ENCODE results near the gene ZCCHC17. TPM values are rescaled to one million over a fixed set of nuclear protein-coding genes. Genes with fewer than 3 reads are reported as not detected.

ZCCHC17 gene
- total and polyA plus RNA-seq, 3 donors from 2014 or later: 61.1 to 105 (median 75.0) TPM

GRCh38 chr1:31410871-31411270 lies 114.0 kb downstream of the ZCCHC17 start:
- Histone ChIP-seq H3K4me3 (no peak overlapping the region), H3K4me1 (peaks cover 3% of the 10 kb centered on the region), H3K27me3 (no peaks in the 10 kb centered on the region), H3K9me3 (no peaks in the 10 kb centered on the region), H3K27ac (no peak overlapping the region), H3K36me3 (ENCODE audit: low read depth, missing control alignments) (no peaks in the 10 kb centered on the region)
- 87 to 88% methylated on average over 4 of the region's 4 CpGs for WGBS, 2 donors
- intact Hi-C loops (cut with DNase I; ENCODE audit: low total_unique reads): no loop called here
- no peak for DNase-seq
- no peak for TF ChIP-seq POLR2A (IDR thresholded peaks at IDR 0.05)

DNA sequence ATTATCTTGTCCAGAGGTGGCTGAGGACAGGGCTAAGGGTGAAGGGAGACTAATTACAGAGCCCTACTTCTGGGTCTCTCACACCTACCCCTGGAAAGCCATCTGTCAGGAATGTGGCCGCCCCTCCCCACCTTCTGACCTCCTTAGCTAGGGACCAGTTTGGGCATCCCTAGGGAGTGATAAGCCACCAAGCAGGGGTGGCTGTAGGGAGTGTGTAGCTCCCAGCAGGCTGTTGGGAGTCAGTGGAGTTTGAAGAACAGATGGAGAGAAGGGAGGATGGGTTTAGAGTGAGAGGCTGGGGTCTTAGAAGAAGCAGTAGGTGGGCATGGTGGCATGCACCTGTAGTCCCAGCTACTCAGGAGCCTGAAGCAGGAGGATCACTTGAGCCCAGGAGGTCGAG lies 115.4 kb downstream of the ZCCHC17 start:
- Histone ChIP-seq H3K27ac (no peak overlapping the region), H3K27me3 (no peaks in the 10 kb centered on the region), H3K4me3 (no peak overlapping the region), H3K9me3 (no peaks in the 10 kb centered on the region), H3K36me3 (ENCODE audit: low read depth, missing control alignments) (no peaks in the 10 kb centered on the region), H3K4me1 (peaks cover 3% of the 10 kb centered on the region)
- intact Hi-C loops (cut with DNase I; ENCODE audit: low total_unique reads): no loop called here
- no peak for TF ChIP-seq CTCF (IDR thresholded peaks at IDR 0.05)
- TF ChIP-seq POLR2A (IDR thresholded peaks at IDR 0.05): no peak
- 55 to 73% methylated on average over 2 of the region's 2 CpGs for WGBS, 2 donors
- no peak for DNase-seq

GRCh38 chr1:31412732-31413404 lies 116.0 kb downstream of the ZCCHC17 start, which contains the start of gene SERINC2:
TSS of gene SERINC2 (plus strand) at chr1:31413213. CDS start at chr1:31413266, 53 bp downstream.
- Histone ChIP-seq H3K27ac (peak within 1 kb of the TSS in 1 of 2 donors; percentile 24), H3K27me3 (no peaks in the 10 kb centered on the region)
- peak; percentile 46 for DNase-seq

GRCh38 chr1:31413405-31414001 lies 116.7 kb downstream of the ZCCHC17 start:
- Histone ChIP-seq H3K9me3 (no peaks in the 10 kb centered on the region), H3K4me3 (peak overlapping the region; percentile 55 to 78), H3K27me3 (no peaks in the 10 kb centered on the region), H3K4me1 (peaks cover 3% of the 10 kb centered on the region), H3K36me3 (ENCODE audit: low read depth, missing control alignments) (no peaks in the 10 kb centered on the region), H3K27ac (peak overlapping the region in 1 of 2 donors; percentile 24)
- TF ChIP-seq CTCF (IDR thresholded peaks at IDR 0.05): no peak
- no peak for TF ChIP-seq POLR2A (IDR thresholded peaks at IDR 0.05)
- intact Hi-C loops (cut with DNase I; ENCODE audit: low total_unique reads): no loop called here
- DNase-seq: peak; percentile 77
- 0 to 1% methylated on average over 46 to 50 of the region's 54 CpGs for WGBS, 2 donors

More at GRCh38 chr1:31412732-31413404, 116.0 kb downstream of the ZCCHC17 start, which contains the start of gene SERINC2:
- no peak for TF ChIP-seq POLR2A (IDR thresholded peaks at IDR 0.05)
- no peak for TF ChIP-seq CTCF (IDR thresholded peaks at IDR 0.05)
- 1 to 2% methylated on average over 29 to 47 of the region's 63 CpGs for WGBS, 2 donors
- intact Hi-C loops (cut with DNase I; ENCODE audit: low total_unique reads): no loop called here
- Histone ChIP-seq H3K9me3 (no peaks in the 10 kb centered on the region), H3K36me3 (ENCODE audit: low read depth, missing control alignments) (no peaks in the 10 kb centered on the region), H3K4me1 (peaks cover 3% of the 10 kb centered on the region), H3K4me3 (peak within 1 kb of the TSS; percentile 55 to 78)

Other genes starting within 250 kb of the ZCCHC17 start
- gene PUM1, start 231.3 kb upstream of the ZCCHC17 start, total RNA-seq: 10 to 100 TPM; 70.5 to 89.0 TPM
- 41.3 TPM for gene PUM1, start 231.3 kb upstream of the ZCCHC17 start, polyA plus RNA-seq (ENCODE audit: insufficient read depth, low read depth, low replicate concordance)
- 1 to 10 TPM in 1 of 2 donors, under 1 TPM in 1; 0.39 to 1.4 TPM for gene NKAIN1, start 57.1 kb upstream of the ZCCHC17 start, total RNA-seq
- gene NKAIN1, start 57.1 kb upstream of the ZCCHC17 start, polyA plus RNA-seq (ENCODE audit: insufficient read depth, low read depth, low replicate concordance): 1.5 TPM
- gene SNRNP40, start 244 bp upstream of the ZCCHC17 start, total RNA-seq: 10 to 100 TPM; 65.3 to 75.1 TPM
- 52.8 TPM for gene SNRNP40, start 244 bp upstream of the ZCCHC17 start, polyA plus RNA-seq (ENCODE audit: insufficient read depth, low read depth, low replicate concordance)
- gene FABP3, start 76.0 kb downstream of the ZCCHC17 start, total RNA-seq: 10 to 100 TPM; 28.3 to 34.3 TPM
- 67.5 TPM for gene FABP3, start 76.0 kb downstream of the ZCCHC17 start, polyA plus RNA-seq (ENCODE audit: insufficient read depth, low read depth, low replicate concordance)
- gene SERINC2, start 116.2 kb downstream of the ZCCHC17 start, total RNA-seq: 10 to 100 TPM; 10.8 to 21.7 TPM
- 9.5 TPM for gene SERINC2, start 116.2 kb downstream of the ZCCHC17 start, polyA plus RNA-seq (ENCODE audit: insufficient read depth, low read depth, low replicate concordance)

Data from testis (tissue), 3 donors.